KBM-7 (cell line): Measurements from ENCODE around the gene CDC42SE2.
"Not testable (repeated sequence)": the region's sequence is repeated elsewhere in the genome, so short reads cannot be mapped to it uniquely, and the experiment has no call there.

Source experiments
- DNase-seq: peaks from one replicate; pipeline ENCODE4 v3.0.0-alpha.2; 2015
- in situ Hi-C: fragments of 300-500 bp; cut with MboI; formaldehyde crosslinking; loops from 2 replicates; pipeline ENCODE4 v1.14.3; 2020; ENCODE audit warnings: low sequenced_read_pairs, low pct_unique_long_range_greater_than_20kb, mixed read lengths

The CDC42SE2 gene

DNA sequence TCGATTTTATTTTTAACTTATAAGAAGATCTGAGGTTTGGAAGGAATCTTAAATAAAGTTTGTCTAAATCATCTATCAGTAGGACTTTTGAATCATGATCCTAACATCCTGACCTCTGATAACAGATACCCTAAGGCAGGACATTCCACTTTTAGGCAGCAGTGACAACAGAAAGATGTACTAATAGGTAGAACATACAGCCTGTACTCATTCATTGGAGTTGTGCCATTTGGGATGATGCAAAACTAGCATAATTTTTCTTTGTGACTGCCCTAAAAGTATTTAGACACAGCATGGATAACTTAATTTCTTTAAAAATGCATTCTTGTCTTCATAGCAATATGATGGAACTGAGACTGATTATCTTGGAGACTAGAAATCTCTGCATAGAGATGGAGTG is 39.7 kb downstream of the CDC42SE2 start:
- DNase-seq: no peak
- in situ Hi-C loops: no loop called here

DNA sequence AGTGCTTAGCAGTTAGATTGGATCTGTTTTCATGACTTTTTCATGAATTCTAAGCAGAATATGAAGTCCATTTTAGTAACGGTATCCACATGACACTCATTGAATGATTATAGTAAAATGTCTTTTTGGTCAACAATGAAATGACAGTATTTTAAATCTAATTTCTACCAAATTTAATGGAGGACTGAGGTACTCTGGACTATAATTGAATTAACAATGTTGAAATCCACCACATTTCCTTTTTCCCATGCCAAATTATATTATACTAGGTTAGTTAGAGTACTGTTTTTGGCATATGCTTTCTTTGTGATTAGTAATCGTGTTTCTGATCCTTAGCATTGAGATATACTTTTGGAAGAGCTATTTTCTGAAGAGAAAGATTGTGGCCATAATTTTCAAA is 40.6 kb downstream of the CDC42SE2 start:
- in situ Hi-C loops: no loop called here
- no peak for DNase-seq

DNA sequence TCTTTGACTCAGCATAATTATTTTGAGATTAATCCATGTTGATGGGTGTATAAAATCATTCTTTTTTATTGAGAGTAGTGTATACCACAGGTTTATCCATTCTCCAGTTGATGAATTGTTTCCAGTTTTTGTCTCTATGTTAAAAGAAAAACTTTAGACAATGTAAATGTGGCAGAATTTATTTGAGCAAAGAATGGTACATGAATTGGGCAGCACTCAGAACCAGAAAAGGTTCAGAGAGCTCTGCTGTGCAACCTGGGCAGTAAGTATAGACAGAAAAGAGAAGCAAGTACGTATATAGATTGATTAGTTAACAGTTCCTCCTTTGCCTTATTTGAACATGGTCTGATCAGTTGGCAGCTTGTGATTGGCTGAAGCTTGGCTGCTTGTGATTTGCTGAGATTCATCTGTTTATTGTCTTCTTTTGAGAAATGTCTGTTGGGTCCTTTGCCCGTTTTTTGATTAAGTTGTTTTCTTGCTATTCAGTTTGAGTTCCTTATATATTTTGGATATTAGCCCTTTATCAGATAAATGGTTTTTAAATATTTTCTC is 41.4 kb downstream of the CDC42SE2 start:
- in situ Hi-C loops: no loop called here
- no peak for DNase-seq

DNA sequence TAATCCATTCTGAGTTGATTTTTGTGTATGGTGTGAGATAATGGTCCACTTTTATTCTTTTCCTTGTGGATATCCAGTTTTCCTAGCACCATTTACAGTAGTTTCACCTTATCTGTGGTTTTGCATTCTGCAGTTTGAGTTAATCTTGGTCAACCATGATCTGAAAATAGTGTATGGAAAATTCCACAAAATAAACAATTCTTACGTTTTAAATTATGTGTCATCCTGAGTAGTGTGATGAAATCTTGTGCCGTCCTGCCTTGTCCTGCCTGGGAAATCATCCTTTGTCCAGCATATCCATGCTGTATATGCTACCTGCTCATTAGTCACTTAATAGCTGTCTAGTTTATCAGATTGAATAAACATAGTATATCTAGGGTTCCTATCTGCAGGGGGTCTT is 42.1 kb downstream of the CDC42SE2 start:
- DNase-seq: no peak
- in situ Hi-C loops: no loop called here

DNA sequence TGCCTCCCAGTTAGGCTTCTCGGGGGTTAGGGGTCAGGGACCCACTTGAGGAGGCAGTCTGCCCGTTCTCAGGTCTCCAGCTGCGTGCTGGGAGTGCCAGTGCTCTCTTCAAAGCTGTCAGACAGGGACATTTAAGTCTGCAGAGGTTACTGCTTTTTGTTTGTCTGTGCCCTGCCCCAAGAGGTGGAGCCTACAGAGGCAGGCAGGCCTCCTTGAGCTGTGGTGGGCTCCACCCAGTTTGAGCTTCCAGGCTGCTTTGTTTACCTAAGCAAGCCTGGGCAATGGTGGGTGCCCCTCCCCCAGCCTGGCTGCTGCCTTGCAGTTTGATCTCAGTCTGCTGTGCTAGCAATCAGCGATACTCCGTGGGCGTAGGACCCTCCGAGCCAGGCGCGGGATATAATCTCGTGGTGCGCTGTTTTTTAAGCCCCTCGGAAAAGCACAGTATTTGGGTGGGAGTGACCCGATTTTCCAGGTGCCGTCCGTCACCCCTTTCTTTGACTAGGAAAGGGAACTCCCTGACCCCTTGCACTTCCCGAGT is 48.5 kb downstream of the CDC42SE2 start:
- in situ Hi-C loops, DNase-seq: not testable (repeated sequence)

DNA sequence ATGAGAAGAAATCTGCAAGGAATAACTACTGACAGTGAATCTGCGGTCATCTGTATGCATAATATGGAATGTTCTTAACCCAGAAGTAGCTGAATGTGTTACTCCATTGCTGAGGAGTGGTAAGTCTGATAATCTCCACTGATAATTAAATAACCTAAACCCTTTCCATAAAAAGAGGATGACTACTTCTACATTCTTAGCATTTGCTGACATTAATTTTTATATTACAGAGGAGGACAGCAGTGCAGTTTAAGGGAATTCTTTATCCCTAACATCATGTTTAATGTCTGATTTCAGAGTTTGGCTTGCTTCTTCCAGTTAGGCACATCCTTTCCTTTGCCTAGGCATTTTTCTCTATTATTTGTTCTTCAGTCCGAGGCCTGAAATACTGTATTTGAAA is 52.2 kb downstream of the CDC42SE2 start:
- in situ Hi-C loops: no loop called here
- DNase-seq: no peak

DNA sequence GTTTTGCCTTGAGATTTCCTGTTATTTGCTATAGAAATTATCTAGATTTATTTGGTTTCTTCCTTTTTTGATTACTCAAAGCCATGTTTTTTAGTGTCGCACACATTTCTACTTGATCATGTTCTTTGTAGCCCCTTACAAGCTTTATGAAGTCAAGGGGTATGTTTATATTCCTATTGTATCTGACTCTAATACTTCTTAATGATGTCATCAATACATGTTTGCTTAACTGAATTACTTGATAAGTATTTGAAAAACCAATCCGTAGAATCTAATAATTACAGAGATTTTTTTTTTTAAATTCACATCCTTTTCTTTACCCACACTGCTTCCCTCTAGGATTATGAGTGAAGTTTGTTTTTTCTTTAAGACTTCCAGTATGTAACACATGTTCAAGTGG is 53.0 kb downstream of the CDC42SE2 start:
- in situ Hi-C loops: no loop called here
- DNase-seq: no peak

DNA sequence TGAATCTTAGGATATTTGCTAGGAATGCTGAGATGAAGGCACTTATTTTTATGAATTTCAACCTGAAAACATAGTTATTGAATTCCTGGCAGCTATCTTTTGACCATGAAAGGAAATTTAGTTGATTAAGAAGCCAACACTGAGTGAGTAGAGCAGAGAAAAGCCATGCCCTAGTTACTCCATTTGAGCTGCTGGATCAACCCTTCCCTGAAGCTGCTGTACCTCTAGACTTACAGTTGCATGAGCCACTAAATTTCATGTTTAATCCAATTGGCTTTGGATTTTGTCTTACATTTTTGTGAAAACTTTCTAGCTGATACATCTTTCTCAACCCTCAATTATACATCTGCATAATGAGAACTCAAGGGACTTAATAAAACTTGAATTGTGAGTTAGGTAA is 54.6 kb downstream of the CDC42SE2 start:
- no peak for DNase-seq
- in situ Hi-C loops: no loop called here

DNA sequence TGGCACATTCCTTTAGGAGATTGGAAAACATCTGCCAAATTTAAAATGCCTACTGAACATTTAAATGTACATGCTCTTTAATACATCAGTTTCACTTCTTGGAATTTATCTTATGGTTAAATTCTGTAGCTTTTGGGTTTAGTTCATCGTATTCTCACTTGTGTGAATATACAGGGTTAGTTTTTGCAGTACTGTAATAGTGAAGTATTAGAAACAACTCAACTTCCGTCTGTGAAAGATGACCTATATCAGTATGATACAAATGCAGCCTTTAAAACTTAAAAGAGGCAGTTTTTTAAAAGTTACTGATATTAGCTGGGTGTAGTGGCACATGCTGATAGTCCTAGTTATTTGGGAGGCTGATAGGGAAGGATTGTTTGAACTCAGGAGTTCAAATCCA is 57.2 kb downstream of the CDC42SE2 start:
- DNase-seq: no peak
- in situ Hi-C loops: no loop called here

DNA sequence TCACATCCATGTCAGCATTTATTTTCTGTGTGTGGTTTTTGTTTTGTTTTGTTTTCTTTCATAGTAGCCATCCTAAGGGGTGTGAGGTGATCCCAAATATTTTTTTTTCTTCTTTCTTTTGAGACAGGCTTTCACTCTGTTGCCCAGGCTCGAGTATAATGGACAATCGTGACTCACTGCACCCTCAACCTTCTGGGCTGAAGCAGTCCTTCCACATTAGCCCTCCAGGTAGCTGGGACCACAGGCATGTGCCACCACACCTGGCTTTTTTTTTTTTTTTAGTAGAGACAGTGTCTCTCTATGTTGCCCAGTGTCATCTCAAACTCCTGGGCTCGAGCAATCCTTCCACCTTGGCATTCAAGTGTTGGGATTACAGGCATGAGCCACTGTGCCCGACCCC is 59.1 kb downstream of the CDC42SE2 start:
- DNase-seq: no peak
- in situ Hi-C loops: no loop called here

DNA sequence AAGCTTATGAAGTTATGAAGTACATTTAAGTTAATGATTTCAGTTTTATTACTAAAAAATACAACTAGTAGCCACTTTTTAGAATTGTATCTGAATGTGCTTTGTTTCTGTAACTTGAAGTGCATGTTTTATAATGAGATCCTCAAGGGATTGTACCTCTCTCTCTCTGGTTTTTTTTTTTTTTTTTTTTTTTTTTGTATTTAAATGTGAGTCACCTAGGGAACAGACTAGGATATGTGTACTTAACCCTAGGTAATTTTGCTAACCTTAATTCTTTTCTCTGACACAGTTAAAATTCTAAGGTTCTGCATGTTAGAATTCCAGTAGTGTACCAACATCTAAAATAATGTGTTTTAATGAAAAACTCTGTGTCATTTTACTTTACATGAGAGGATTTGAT is 59.5 kb downstream of the CDC42SE2 start:
- in situ Hi-C loops: no loop called here

DNA sequence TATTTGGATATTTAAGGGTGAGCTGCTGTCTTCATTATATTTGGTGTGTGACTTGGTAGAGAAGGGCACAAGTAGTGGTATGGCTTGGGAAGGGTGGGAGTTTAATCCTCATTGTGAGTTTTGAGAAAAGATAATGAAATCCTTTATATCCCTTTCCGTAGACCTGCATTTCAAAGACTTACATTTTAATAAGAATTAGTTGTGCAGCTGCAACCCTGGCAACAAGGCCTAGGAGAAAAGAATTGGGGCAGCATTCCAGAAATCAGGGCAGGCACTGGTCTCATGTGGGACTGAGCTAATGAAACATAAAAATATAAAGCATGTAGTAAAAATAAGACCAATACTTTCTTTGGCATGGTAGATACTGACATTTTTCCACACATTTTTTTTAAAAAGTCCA is 60.5 kb downstream of the CDC42SE2 start:
- no peak for DNase-seq

More for the DNA sequence above, 59.5 kb downstream of the CDC42SE2 start:
- DNase-seq: no peak

DNA sequence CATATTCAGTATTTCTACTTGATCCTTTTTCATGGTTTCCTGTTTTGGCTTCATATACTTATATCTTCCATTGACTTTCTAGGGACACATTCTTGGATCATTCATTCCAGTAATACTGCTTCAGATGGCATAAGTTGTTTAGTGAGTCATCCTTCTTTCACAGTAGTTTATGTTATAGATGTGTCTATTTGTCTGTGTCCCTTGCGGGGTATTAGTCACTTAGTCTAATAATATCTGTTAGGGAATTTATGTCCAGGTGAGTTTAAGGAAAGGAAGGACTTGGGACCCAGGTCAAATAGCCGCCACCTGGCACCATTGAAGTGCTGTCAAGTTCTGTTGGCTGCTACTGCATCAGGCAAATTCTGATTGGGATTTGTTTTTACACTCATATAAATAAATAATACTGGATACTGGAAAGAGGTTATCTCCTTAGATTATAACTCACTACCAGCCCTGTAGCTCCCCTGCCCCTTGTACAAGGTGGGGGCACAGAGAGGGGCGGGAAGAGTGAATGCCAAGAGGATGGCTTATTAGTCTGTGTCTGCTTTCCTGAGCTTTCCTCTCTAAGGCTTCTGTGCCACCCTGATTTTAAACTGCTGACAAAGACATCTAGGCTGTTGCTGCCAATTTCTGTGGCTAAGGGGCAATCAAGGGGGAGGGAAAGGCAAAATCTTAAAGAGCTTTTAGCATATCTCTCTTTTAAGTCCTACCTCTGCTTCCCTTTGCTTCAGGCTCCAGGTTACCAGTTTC is 64.9 kb downstream of the CDC42SE2 start:
- DNase-seq: no peak
- in situ Hi-C loops: no loop called here

More for the DNA sequence above, 60.5 kb downstream of the CDC42SE2 start:
- in situ Hi-C loops: no loop called here

DNA sequence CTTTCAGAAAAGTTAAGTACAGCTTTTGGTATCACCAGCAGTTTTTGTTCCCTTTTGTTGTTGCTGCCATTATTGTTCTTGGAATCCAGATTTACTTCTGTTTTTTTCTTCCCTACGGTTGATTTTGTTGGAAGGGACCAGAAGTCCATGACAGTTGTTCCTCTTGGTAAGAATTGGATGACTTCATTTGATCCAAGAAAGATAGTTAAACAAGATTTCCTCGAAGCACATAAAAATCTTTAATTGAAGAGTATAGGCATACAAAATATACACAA is 65.4 kb downstream of the CDC42SE2 start:
- in situ Hi-C loops: no loop called here
- peak; percentile 61 for DNase-seq

DNA sequence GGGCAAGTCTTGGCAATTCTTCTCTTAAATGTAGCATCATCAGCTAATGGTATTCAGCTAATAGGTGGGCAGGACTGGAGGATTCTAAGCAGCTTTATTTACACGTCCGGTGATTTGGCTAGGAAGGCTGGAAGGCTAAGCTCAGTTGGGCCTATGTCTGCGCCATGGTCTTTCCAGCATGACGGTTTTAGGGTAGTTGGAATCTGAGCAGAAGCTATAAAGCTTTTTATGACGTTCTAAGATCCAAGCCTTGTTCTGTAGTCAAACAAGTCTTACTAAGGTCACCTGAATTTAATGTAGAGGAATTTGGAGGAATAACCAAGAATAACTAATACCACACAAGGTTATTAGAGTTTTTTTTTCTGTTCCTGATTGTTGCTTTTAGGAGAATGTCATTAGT is 66.2 kb downstream of the CDC42SE2 start:
- in situ Hi-C loops: no loop called here
- no peak for DNase-seq

DNA sequence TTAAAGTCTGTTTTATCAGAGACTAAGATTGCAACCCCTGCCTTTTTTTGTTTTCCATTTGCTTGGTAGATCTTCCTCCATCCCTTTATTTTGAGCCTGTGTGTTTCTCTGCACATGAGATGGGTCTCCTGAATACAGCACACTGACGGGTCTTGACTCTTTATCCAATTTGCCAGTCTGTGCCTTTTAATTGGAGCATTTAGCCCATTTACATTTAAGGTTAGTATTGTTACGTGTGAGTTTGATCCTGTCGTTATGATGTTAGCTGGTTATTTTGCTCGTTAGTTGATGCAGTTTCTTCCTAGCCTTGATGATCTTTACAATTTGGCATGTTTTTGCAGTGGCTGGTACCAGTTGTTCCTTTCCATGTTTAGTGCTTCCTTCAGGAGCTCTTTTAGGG is 71.9 kb downstream of the CDC42SE2 start:
- DNase-seq, in situ Hi-C loops: not testable (repeated sequence)

DNA sequence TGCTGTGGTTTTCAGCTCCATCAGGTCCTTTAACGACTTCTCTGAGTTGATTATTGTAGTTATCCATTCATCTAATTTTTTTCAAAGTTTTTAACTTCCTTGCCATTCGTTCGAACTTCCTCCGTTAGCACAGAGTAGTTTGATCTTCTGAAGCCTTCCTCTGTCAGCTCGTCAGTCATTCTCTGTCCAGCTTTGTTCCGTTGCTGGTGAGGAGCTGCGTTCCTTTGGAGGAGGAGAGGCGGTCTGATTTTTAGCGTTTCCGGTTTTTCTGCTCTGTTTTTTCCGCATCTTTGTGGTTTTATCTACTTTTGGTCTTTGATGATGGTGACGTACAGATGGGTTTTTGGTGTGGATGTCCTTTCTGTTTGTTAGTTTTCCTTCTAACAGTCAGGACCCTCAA is 72.9 kb downstream of the CDC42SE2 start:
- DNase-seq, in situ Hi-C loops: not testable (repeated sequence)

DNA sequence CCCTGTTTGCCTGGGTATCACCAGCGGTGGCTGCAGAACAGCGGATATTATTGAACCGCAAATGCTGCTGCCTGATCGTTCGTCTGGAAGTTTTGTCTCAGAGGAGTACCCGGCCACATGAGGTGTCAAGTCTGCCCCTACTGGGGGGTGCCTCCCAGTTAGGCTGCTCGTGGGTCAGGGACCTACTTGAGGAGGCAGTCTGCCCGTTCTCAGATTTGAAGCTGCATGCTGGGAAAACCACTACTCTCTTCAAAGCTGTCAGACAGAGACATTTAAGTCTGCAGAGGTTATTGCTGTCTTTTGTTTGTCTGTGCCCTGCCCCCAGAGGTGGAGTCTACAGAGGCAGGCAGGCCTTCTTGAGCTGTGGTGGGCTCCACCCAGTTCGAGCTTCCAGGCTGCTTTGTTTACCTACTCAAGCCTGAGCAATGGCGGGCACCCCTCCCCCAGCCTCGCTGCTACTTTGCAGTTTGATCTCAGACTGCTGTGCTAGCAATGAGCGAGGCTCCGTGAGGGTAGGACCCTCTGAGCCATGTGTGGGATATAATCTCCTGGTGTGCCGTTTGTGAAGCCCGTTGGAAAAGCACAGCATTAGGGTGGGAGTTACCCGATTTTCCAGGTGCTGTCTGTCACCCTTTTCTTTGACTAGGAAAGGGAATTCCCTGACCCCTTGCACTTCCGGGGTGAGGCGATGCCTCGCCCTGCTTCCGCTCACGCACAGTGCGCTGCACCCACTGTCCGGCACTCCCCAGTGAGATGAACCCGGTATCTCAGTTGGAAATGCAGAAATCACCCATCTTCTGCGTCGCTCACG is 73.6 kb downstream of the CDC42SE2 start:
- not testable (repeated sequence) for DNase-seq

DNA sequence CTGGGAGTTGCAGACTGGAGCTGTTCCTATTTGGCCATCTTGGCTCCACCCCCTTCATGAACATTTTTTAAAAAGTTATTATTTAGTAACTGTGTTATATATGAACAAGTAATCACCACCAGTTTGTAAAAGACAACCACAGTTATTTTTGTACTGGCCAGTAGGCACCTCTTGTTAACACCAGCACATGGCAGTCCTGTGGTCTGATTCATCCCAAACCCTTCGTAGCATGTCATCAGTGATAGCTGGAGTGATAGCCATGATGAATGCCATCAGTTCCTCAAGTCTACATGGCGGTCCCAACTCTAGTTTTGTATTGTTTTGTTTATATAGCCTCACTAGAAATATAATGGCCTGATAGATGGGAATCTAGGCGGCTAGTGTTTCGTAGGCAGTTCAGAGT is 74.2 kb downstream of the CDC42SE2 start:
- DNase-seq: no peak
- in situ Hi-C loops: no loop called here

More for the DNA sequence above, 73.6 kb downstream of the CDC42SE2 start:
- in situ Hi-C loops: not testable (repeated sequence)

DNA sequence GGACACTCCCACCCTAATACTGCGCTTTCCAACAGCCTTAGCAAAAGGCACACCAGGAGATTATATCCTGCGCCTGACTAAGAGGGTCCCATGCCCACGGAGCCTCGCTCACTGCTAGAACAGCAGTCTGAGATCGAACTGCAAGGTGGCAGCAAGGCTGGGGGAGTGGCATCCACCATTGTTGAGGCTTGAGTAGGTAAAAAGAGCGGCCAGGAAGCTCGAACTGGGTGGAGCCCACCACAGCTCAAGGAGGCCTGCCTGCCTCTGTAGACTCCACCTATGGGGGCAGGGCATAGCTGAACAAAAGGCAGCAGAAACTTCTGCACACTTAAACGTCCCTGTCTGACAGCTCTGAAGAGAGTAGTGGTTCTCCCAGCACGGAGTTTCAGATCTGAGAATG is 80.4 kb downstream of the CDC42SE2 start:
- in situ Hi-C loops, DNase-seq: not testable (repeated sequence)
